K562 (cell line): ENCODE measurements around the gene PLOD1. TPM values are rescaled to one million over a fixed set of nuclear protein-coding genes. Genes with fewer than 3 reads are reported as not detected.
A peak's percentile ranks its signal among the peaks of the same experiment; 100 is the strongest.

ENCODE experiments used
- CCAR2 ChIP-seq: fragments of 200-400 bp; formaldehyde crosslinking; IDR thresholded peaks from 2 replicates; pipeline ENCODE4 v1.6.1; 2017; ENCODE audit warnings: mild to moderate bottlenecking, low read depth, low read length
- CTCF ChIP-seq, 3 experiments: IDR thresholded peaks in 2 of 3; conservative IDR thresholded peaks in 1 of 3; 2 replicates each; pipeline ENCODE4 v1.5.1; 2011 to 2012; ENCODE audit warnings: low read length in 3 of 3, mild to moderate bottlenecking in 3 of 3, control low read depth in 2 of 3, improper control_type of control experiment in 1 of 3, inconsistent platforms in 1 of 3, low read depth in 1 of 3, mixed read lengths in 1 of 3, moderate library complexity in 1 of 3; ENCODE audit not compliant: insufficient read depth in 2 of 3
- DEAF1 ChIP-seq: fragments of 450-650 bp; formaldehyde crosslinking; IDR thresholded peaks from 2 replicates; pipeline ENCODE4 v1.4.0; 2020; ENCODE audit warnings: mild to moderate bottlenecking, moderate library complexity
- ELK1 ChIP-seq: sonication (generic); formaldehyde crosslinking; IDR thresholded peaks from 2 replicates; pipeline ENCODE4 v1.8.1; 2022; ENCODE audit warnings: missing genetic modification reagents
- GATA2 ChIP-seq: sonication (generic); formaldehyde crosslinking; IDR thresholded peaks from 2 replicates; pipeline ENCODE4 v1.4.0; 2020; ENCODE audit warnings: mild to moderate bottlenecking, missing genetic modification reagents
- HINFP ChIP-seq: fragments of 450-650 bp; conservative IDR thresholded peaks from 2 replicates; pipeline ENCODE4 v1.6.1; 2016; ENCODE audit warnings: missing genetic modification characterization, low read depth, mild to moderate bottlenecking, control low read depth, missing compliant biosample characterization
- MLLT1 ChIP-seq, 2 experiments: fragments of 450-650 bp; IDR thresholded peaks; 2 replicates each; pipeline ENCODE4 v1.6.1; 2016
- MTA2 ChIP-seq: fragments of 450-650 bp; IDR thresholded peaks from 2 replicates; pipeline ENCODE4 v1.6.1; 2016; ENCODE audit warnings: low read depth
- RB1 ChIP-seq: fragments of 450-650 bp; IDR thresholded peaks from 2 replicates; pipeline ENCODE4 v1.6.1; 2017; ENCODE audit warnings: low read depth, mild to moderate bottlenecking
- RBM25 ChIP-seq: fragments of 200-400 bp; formaldehyde crosslinking; IDR thresholded peaks from 2 replicates; pipeline ENCODE4 v1.6.1; 2018; ENCODE audit warnings: low read length, low read depth, moderate library complexity; ENCODE audit not compliant: severe bottlenecking
- SMARCB1 ChIP-seq: IDR thresholded peaks from 2 replicates; pipeline ENCODE4 v1.6.1; 2011; ENCODE audit warnings: improper control_type of control experiment, low read depth; ENCODE audit not compliant: insufficient read length
- SREBF1 ChIP-seq: fragments of 150-350 bp; IDR thresholded peaks from 2 replicates; pipeline ENCODE4 v1.6.1; 2014; ENCODE audit warnings: antibody characterized with exemption, low read depth, low read length, borderline replicate concordance
- TSC22D4 ChIP-seq: fragments of 450-650 bp; IDR thresholded peaks from 2 replicates; pipeline ENCODE4 v1.6.1; 2016; ENCODE audit warnings: missing genetic modification characterization, missing biosample characterization, control low read depth
- ZBED1 ChIP-seq: IDR thresholded peaks from 2 replicates; pipeline ENCODE4 v1.6.1; 2014
- ZBTB9 ChIP-seq: fragments of 450-650 bp; formaldehyde crosslinking; IDR thresholded peaks from 2 replicates; pipeline ENCODE4 v1.4.0; 2020; ENCODE audit warnings: mild to moderate bottlenecking, moderate library complexity
- ZC3H11A ChIP-seq: IDR thresholded peaks from 2 replicates; pipeline ENCODE4 v1.6.1; 2012; ENCODE audit warnings: low read depth, low read length, improper control_type of control experiment
- ZNF134 ChIP-seq: fragments of 250-450 bp; sonication (Bioruptor Pico); conservative IDR thresholded peaks from 2 replicates; pipeline ENCODE4 v1.4.0; 2020
- ZNF217 ChIP-seq: sonication (generic); formaldehyde crosslinking; IDR thresholded peaks from 2 replicates; pipeline ENCODE4 v1.8.0; 2022; ENCODE audit warnings: mild to moderate bottlenecking, missing genetic modification reagents
- ZNF57 ChIP-seq: fragments of 450-650 bp; formaldehyde crosslinking; IDR thresholded peaks from 2 replicates; pipeline ENCODE4 v1.4.0; 2020; ENCODE audit warnings: mild to moderate bottlenecking, moderate library complexity
- ZNF830 ChIP-seq: fragments of 250-450 bp; sonication (Bioruptor Pico); IDR thresholded peaks from 2 replicates; pipeline ENCODE4 v1.5.0; 2021; ENCODE audit warnings: mild to moderate bottlenecking
- polyA plus RNA-seq, 8 experiments: library from polyadenylated mRNA; depleted of rRNA in 4 of 8; stranded (reverse) in 5 of 8; unstranded in 3 of 8; fragments of >200 nt; fragmentation: Nextera tagmentation in 2 of 8; fragmentation: Illumina TruSeq in 1 of 8; extraction: Ambion mirVana in 2 of 8; extraction: Trizol in 1 of 8; gene quantifications; 2 replicates each; pipeline versions ENCODE4 v1.2.1 to v1.2.3, GENCODE V29; 2011 to 2014; ENCODE audit warnings: inconsistent platforms in 1 of 8, missing spikeins in 1 of 8
- total RNA-seq, 7 experiments: library from RNA; depleted of rRNA in 6 of 7; stranded (reverse); fragments of >200 nt in 6 of 7; fragmentation: Illumina TruSeq in 2 of 7; extraction: Trizol in 2 of 7; gene quantifications; 2 replicates each; pipeline versions ENCODE4 v1.2.1 to v1.2.3, GENCODE V29; 2011 to 2021; ENCODE audit warnings: low replicate concordance in 1 of 7

PLOD1 gene
- total and polyA plus RNA-seq, 9 of the 15 experiments (the other 6 are each of a cell fraction or from before 2014, with no cell fraction given), result 16.6 to 90.8 (median 52.7) TPM

GRCh38 chr1:12005488-12006166, 71.1 kb downstream of the PLOD1 start (continued):
- TF ChIP-seq DEAF1 (CRISPR knock-in tag) (no peak), ZNF57 (CRISPR knock-in tag) (no peak), HINFP (tag) (no peak), ZBTB9 (no peak), TSC22D4 (tag) (no peak), ZNF830 (CRISPR knock-in tag) (no peak), ZBED1 (0 out of 2 replicates have a peak, but pooled peaks have one; percentile 55), MTA2 (peak; percentile 92), SREBF1 (no peak), RB1 (peak; percentile 31; the same call in 1 of the 2 replicates), CCAR2 (no peak), ZNF134 (no peak), ELK1 (CRISPR knock-in tag) (no peak), ZC3H11A (no peak), MLLT1 (IDR thresholded peaks at IDR 0.05) (no peak), RBM25 (no peak), GATA2 (CRISPR knock-in tag) (peak; percentile 98), SMARCB1 (no peak), ZNF217 (CRISPR knock-in tag) (no peak), CTCF (IDR thresholded peaks at IDR 0.05 in 2 of 3, conservative IDR thresholded peaks at IDR 0.05 in 1 of 3; ENCODE audit: insufficient read depth in 2 of 3, low read depth in 1 of 3, low read length in 3 of 3) (peak; percentile 12 to 37 (median 19); a peak in 2 of 6 replicates)
